Right ventricle myocardium inferior (tissue), 1 donor: ENCODE results near the gene ZFYVE28. TPM values are rescaled to one million over a fixed set of nuclear protein-coding genes. Genes with fewer than 3 reads are reported as not detected.
A peak's percentile ranks its signal among the peaks of the same experiment; 100 is the strongest.
"Not testable (repeated sequence)": the region's sequence is repeated elsewhere in the genome, so short reads cannot be mapped to it uniquely, and the experiment has no call there.

Experiments
- ATAC-seq: fragments of 200-7000 bp; cut with Tn5 transposase; one replicate; pipeline ENCODE4 v1.9.1; 2020; ENCODE audit warnings: mild to moderate bottlenecking, moderate library complexity
- DNase-seq: peaks from one replicate; pipeline ENCODE4 v3.0.0; 2021; ENCODE audit errors: missing footprints
- intact Hi-C: fragments of 100-400 bp; cut with DNase I; formaldehyde crosslinking; loops from one replicate; pipeline ENCODE4 v1.11.0; 2022
- long read RNA-seq: library from polyadenylated mRNA; unstranded; transcript quantifications from one replicate; pipeline ENCODE4 v2.0.0, GENCODE V29; 2021
- total RNA-seq: library from RNA; stranded (reverse); fragmentation: NEBNext Ultra II Directional; extraction: Animal tissue kit (Norgen Biotek cat#: 25700); gene quantifications from one replicate; pipeline ENCODE4 v1.2.1, GENCODE V29; 2021
- donor health status: DM: no; HTN: yes; CAD: no; lungs with severe emphysema.

ZFYVE28 gene
- total RNA-seq, result 6.5 TPM
- long read RNA-seq, full-length matches to known transcripts, result 4 of 13 reads
- long read RNA-seq, partial matches to known transcripts, result 2 of 13 reads
- long read RNA-seq, other reads (novel, unspliced or antisense), result 7 of 13 reads

DNA sequence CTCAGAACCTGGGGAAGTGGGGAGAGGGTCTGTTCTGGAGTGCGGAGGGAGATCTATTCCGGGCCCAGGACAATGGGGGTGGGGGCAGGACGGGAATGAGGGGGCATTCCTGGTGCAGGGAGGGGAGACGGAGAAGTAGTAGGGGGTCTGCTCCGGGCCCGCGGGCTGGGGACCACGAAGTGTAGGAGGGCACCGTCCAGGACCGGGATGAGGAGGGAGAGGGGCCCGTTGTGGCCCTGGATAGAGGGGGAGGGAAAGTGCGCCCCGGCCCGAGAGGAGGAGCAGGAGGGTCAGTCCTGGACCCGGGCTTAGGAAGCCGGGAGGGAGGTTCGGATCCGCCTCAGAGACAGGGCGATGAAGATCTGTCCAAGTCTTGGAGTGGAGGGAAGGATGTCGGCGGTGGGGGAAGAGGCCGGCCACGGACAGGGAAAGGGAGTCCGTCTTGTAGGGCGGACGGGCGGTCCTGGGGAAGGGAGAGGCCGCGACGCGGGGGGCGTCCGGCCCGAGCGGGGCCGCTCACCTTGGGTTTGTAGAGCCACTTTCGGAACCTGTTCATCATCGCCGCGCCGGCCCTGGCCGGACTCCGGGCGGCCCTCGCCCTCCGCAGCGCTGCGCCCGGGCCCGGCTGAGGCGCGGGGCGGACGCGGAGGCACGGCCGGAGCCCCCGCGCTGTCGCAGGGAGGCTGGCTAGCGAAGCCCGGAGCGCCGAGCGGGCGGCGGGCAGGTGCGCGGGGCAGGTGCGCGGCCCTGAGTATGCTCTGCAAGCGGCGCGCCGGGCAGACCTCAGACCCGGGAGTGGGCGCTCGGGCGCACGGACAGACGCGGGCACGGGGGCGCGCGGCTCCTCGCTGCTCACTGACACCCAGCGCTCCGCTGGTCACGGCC, at the start of gene ZFYVE28:
Gene ZFYVE28, minus strand, starts transcription at position 881 of the 885 bp plus-strand sequence. Its CDS starts 322 bp downstream, at position 559.
- ATAC-seq (no peak), DNase-seq (peak; percentile 75)
- intact Hi-C loops, result loop anchor here (1.0 to 5.0 kb wide), 4 partner anchors 51 to 544 kb away; partner anchors contain the start of genes GRK4, HAUS3, MXD4 and NOP14

DNA sequence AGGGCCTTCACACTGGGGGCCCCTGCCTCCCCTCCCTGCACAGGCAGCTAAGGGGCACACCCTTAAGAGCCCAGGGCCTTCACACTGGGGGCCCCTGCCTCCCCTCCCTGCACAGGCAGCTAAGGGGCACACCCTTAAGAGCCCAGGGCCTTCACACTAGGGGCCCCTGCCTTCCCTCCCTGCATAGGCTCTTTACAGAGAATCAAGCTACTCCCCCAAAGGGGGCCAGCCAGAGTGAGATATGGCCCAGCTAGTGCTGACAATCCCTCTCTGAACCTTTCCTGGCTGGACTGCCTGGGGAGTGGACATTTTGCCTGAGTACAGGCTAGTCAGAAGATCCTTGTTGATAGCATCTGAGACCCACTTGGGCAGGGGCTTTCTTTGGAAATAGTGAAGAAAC, 47.1 kb upstream of the ZFYVE28 start:
- intact Hi-C loops, result loop anchor here (10.0 kb wide), 1 partner anchor 201 kb away; the partner anchor contains the start of gene MXD4
- ATAC-seq, DNase-seq: not testable (repeated sequence)

DNA sequence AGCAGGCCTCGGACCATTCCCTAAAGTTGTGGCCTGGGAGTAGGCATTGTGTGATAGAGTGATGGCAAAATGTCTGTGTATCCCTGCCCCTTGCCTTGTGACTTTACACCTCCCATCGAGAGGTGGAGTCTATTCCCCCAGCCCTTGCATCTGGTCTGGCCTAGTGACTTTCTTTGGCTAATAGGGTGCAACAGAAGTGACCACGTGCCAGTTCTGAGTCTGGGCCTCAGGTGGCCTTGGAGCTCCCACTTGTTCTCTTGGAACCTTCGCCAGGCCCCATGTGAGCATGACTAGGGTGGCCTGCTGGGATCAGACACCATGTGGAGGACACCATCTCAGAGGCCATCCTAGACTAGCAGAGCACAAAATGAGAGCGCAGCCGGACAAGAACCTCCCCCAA, 46.6 kb upstream of the ZFYVE28 start:
- ATAC-seq, result no peak

DNA sequence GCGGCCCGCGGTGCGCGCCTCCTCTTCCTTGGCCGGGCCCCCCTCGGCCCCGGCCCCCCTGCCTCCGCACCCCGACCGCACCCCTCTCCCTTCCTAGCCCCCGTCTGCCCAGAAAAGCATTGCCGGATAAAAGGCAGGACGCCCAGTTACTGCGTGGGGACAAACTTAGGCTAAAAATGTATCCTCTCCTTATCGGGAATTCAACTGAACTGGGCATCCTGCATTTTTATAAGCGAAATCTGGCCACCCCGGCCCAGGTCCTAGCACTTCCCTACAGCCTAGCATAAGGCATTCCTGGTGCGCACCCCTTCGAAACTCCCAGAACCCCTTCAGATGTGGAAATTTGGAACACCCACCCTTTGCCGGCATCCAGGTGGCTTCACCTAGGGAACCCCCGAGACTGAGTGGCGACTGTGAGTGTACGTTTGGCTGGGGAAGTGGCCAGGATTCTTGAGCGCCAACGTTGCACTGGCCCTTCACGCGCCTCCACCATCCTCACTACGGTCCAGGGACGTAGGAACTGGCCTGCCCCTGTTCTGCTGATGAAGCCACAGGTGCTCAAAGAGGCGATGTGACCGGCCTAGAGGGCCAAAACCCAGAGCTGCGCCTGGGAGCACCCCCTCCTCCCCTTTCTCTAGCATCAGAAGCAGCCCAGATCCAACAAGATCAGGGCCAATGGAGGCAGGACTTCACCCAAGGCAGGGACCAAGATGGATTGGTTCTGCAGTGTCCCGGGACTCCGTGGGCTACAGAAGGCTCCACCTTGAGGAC, 44.7 kb upstream of the ZFYVE28 start:
- intact Hi-C loops, result loop anchor here (2.0 to 10.0 kb wide), 4 partner anchors 50 to 242 kb away; partner anchors contain the start of genes FAM193A and MXD4
- ATAC-seq, result no peak
- no peak for DNase-seq

More for the DNA sequence above, 46.6 kb upstream of the ZFYVE28 start:
- intact Hi-C loops, result loop anchor here (10.0 kb wide), 1 partner anchor 200 kb away; the partner anchor contains the start of gene MXD4
- no peak for DNase-seq

DNA sequence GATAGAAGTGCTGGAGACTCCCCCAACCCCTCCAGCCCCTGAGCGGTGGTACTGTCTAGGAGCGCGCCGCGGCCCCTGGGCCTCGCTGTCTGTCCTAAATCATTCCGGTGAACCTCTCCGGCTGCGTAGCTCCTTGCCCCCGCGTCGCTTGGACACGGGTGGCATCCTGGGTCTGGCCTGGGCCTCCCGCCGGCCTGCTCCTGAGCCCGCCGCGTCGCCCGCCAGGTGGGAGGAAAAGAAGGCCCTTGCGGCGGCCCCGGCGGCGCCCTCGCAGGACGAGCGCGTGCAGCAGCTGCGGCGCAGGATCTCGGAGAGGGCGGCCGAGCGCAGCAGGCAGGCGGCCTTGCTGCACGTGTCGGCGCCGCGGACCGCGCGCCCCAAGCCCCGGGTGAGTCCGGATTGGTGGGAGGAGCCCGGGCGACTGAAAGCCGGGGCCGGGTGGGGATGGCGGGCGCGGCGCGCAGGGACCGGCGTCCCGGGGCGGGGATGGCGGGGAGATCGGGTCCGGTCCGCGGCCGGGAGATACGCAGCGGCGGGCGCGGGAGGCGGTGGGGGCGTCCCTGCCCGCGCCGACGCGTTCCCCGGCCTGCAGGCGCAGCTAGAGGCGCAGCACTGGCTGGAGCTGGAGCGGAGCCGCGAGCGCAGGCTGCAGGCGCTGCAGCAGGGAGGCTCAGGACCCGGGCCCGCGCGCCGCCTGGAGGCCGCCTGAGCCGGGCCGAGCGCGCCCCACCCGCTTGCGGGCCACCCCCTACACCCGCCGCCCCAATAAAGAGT, 44.0 kb upstream of the ZFYVE28 start:
- DNase-seq, result peak; percentile 86
- intact Hi-C loops, result loop anchor here (2.0 to 10.0 kb wide), 4 partner anchors 50 to 242 kb away; partner anchors contain the start of genes FAM193A and MXD4
- ATAC-seq, result peak; percentile 92

DNA sequence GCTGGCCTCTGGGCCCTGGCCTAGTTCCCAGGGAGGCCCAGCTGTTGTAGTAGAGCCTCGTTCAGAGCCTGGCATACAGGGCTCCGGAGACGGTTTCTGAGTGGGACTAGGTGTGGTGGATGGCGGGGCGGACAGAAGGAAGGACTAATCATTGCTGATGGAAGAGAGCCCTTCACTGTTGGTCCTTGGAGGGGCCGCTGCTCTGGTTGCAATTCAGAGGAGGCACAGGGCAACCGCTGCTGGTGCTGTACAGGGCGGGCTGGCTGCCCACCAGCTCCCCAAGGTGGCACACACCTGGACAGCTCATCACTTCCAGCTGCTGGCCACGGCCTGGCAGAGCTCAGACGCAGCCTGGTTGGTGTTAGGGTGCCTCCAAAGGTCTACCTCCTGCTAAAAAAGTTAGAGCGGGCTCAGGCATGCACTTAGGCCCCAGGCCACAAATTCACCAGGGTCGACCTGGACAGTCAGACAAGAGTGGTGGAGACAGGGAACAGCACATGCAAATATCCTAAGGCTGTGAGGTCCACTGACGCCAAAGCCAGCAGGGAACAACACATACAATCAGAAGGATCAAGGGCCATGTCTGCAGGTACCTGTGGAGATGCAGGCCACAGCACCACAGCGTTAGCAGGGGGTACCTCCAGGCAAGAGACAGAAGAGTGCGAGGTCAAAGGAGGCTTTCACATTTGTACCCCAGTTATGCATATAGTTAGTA, 43.0 kb upstream of the ZFYVE28 start:
- DNase-seq, result no peak
- no peak for ATAC-seq
- intact Hi-C loops, result loop anchor here (10.0 kb wide), 1 partner anchor 197 kb away; the partner anchor contains the start of gene MXD4

DNA sequence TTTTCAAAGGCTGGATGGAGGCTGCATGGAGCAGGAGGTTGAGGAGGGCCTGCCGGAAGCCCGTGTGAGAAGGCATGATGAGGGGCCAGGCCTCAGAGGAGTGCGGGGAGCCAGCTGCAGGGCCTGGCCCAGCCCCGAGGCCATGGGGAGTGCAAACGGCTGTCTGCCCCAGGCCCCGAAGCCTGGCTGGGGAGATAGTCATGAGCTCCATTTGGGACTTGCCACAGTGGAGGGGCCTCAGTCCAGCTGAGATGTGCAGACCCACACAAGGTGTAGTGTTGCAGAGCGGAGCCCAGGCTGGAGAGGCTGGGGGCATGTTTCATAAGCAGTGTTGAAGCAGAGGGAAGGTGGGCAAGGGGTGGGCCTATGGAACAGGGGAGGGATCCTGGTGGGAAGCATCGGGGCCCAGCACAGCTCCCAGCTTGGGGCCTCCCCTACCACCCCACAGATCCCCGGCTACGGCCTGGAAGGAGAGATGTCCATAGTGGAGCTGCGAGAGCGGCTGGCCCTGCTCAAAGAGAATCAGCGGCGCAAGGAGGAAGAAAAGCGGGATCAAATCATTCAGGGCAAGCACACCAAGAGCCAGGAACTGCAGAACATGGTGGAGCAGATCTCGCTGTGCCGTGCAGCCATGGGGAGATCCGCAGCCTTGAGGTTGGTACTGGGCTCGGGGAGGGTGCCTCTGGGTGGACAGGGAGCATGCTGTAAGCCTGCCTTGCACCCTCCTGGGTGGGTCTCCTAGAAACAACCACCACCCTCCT, 41.3 kb upstream of the ZFYVE28 start:
- ATAC-seq, result no peak
- intact Hi-C loops, result loop anchor here (10.0 kb wide), 1 partner anchor 195 kb away; the partner anchor contains the start of gene MXD4
- DNase-seq, result no peak

DNA sequence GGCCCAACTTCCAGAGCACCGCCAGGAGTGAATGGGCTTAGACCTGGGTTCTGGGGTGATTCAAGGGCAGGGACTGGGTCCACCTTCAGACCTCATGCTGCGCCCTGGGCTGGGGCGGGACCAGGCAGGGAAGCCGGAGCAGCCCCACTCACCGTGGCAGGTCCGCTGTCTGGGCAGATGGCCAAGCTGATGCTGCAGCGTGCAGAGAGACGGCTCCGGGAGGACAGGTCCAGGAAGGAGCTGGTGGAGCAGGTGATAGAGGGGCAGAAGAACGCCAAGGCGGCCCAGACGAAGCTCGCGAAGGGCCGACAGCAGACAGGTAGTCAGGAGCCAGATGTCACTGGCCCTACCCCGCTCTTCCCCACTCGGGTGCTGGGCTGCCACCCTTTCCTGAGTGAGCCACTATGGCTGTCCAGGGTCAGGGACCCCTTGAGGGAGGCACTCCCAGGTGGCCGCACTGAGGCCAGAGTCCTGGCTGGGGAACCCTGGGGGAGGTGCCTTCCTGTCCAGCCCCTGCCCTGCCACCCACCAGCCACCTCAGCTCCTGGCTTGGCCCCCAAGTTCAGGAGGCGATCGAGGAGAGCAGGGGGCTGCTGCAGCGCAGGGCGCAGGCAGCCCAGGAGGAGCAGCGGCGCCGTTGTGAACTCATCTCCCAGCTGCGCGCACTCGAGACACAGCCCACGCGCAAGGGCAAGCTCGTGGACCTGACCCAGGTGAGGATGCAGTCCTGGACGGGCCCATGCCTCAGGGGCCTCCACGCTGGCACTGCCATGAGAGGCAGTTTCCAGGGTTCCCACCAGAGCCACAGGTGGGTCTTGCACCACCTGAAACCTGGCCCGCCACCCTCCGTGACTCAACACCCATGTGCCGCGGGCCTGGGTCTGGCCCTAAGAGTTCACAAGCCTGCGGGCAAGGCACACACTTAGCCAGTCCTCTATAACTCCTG, 40.4 kb upstream of the ZFYVE28 start:
- intact Hi-C loops, result no loop called here
- no peak for ATAC-seq
- no peak for DNase-seq

DNA sequence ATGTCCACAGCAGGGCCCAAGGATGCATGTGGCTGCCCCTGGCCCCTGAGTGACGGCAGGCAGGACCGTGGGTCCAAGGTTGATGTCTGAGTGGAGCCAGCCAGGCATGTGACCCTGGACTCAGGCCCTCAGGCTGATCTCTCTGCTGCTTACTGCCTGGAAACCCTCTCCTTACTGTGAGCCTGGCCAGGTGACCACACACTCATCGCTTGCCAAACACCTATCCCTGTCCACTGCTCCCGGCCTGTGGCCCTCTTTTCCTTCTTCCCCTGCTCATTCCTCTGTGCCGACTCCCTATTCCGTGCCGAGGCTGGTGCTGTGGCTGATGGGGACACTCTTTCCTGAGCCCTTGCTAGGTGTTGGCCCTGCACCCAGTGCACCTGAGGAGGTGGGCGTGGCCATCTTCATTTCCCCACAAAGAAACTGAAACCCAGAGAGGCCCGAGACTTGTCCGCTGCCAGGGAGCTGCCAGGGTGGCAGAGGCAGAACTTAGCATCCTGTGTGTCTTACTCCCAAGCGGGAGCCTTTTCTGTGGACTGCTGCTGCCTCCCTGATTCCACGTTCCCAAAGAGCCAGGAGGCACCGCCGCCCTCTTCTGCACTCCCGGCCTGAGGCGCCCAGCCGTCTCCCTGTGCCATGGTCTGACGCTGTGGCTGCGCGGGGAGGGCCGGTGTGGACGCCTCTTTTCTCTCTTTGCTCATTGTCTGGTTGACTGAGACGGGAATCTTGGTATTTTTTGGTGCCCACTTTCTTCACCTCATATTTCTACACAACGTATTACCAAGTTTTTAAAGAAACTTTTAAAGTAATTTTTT, 39.2 kb upstream of the ZFYVE28 start:
- ATAC-seq, result no peak
- DNase-seq, result no peak
- intact Hi-C loops, result no loop called here

DNA sequence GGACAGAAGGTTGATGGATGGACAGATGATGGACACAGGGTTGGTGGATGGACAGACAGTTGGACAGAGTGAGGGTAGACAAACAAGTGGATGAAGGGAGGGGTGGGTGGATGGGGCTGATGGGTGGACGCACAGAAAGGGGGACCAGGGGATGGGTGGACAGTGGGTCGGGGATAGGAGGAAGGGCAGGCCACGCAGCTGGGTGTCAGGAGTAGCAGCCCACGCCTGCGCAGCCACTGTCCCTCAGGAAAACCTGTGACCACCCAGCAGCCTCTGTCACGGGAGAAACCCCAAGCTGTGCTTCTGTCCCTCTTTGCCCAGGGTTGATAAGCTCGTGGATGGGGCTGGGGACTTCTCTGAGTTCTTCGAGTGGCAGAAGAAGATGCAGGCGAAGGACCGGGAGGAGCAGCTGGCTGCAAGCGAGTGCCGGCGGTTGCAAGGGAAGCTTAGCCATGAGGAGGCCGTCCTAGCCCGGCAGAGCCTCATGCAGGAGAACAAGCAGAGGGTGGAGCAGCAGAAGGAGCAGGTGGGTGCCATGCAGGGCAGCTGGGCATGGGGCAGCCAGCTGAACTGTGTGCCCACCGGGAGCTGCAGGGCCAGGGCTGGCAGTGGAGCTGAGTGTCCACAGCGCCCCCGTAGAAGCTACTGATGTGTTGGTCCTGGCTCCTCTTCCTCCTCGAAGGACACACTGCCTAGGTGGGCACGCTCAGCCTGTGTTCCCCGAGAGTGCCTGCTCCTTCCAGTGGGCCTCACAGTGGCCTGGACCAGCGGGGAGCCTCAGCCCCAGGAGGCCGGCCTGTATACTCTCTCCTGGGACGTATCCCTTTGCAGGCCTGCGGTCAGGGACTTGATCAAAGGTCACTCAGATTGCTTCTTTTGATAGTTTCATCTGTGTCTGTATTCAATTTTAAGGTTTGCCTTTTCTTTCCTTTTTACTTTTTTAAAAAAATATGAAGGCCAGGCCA, 33.7 kb upstream of the ZFYVE28 start:
- DNase-seq (no peak), ATAC-seq (no peak)
- intact Hi-C loops, result no loop called here

DNA sequence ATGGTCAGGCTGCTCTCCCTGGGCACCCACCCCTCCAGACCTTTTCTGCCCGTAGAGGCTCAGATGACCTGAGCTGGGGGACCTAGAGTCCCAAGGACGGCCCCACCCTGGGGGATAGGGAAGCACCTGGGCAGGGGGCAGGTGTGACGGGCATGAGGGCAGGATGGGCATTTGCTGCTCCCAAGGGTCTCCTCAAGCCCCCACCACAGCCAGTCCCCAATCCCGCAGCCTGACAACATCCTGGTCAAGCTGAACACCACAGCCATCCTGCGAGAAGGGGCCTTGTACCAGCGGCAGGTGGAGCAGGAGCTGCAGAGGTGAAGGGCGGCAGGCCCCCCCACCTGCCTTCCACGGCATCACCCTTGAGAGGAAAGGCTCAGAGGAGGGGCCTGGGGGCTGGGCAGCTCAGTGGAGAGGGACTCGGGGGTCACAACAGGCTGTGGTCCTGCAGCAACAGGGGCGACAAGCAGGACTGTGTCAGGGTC, 32.6 kb upstream of the ZFYVE28 start:
- no peak for DNase-seq

DNA sequence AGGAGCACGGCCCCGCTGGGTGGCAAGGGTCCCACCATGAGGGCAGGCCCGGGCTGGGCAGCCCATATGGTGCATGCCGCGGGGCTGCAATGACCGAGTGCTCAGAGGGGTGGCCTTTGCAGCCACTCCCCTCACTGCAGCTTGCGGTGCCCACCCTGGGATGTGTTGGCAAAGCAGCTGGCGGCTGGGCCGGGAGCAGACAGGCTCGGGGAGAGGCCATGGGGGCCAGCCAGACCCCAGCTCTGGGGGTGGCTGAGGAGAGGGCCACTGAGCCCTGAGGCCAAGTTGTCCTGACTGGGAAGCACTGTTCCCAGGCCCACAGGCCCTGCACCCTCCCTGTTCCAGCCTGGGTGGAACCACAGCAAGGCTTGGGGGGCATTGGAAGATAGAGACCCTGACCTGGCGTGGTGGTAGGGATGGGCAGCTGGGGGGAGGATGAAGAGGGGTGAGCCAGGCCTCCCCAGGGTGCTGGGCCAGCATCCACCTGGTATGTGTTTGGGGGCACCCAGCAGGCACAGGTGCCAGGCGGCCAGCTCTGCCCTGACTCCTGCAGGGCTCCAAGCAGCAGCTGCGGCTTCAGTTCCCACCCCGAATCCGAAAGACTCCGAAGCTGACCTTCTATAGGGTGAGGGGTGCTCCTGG, 32.1 kb upstream of the ZFYVE28 start:
- DNase-seq (no peak), ATAC-seq (no peak)
- intact Hi-C loops, result no loop called here

More for the DNA sequence above, 32.6 kb upstream of the ZFYVE28 start:
- ATAC-seq, result peak; percentile 10
- intact Hi-C loops, result no loop called here
